ENCODE measurements around the gene NFE2.
"Not testable (repeated sequence)": the region's sequence is repeated elsewhere in the genome, so short reads cannot be mapped to it uniquely, and the experiment has no call there.

Gene NFE2

GRCh38 chr12:54300732-54301427 lies at the start of gene NFE2:
TSS of gene NFE2 (minus strand) at chr12:54301015. CDS start at chr12:54295248, 5,767 bp downstream.
- DNase-seq: peak; percentile 80

GRCh38 chr12:54349679-54350078 lies 48.9 kb upstream of the NFE2 start:
- no peak for DNase-seq

DNA sequence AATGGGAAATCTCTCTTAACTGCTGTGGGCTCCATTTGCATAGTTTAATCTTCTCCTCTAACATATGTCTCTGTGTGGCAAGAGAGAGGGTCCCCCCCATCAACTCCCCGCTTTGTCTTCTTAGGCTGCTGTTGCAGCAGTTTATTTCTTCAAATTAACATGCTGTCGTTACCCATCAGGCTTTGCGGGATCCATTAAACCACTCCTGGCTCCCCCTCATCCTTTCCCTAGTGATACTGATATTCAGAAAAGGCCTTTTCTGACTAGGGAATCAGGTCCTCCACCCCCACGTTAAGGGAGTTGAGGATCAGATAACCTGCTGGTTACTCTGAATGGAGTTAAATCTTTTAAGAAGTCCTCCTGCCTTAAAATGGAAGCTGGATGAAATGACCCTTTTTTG lies 48.2 kb upstream of the NFE2 start:
- no peak for DNase-seq

DNA sequence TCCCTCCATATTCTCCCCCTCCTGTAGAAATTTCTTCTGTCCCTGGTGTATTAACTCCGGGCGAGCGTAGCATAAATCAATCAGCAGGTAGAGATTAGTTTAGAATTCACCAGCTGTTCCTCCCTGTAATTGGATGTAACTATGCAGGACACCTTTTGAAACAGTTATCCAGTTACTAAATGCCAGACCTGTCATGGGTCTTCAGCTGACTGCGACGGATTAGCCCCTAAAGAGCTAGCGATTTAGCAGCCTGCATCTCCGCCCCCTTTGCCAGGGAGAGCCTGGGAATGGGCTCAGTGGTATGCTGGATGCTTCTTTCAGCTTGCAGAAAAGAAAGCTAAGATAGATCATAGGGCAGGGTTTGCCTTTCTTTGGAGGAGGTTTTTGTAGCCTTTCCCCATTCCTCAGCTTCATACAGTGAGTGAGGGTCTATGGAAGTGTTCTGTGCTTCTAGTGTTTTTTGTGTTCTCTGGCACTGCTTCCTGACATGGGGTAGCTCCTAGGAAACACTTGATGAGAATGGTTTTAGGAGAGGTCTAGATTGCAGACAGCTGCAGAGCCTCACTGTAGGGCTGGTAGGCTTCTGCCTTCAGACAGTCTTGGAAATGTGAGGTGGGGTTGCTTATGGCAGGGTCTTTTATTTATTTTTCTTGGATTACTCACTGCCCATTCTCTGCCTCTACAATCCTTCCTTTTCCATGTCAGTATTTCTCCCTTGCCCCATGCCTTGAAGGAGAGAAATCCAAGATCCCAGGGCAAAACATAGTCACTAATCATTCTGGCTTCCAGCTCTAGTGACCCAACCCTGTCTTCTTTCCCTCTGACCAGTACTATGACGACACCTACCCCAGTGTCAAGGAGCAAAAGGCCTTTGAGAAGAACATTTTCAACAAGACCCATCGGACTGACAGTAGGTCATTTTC lies 40.8 kb upstream of the NFE2 start:
- DNase-seq: no peak

- no peak for DNase-seq
Observed at GRCh38 chr12:54340846-54341245, 40.0 kb upstream of the NFE2 start.

DNA sequence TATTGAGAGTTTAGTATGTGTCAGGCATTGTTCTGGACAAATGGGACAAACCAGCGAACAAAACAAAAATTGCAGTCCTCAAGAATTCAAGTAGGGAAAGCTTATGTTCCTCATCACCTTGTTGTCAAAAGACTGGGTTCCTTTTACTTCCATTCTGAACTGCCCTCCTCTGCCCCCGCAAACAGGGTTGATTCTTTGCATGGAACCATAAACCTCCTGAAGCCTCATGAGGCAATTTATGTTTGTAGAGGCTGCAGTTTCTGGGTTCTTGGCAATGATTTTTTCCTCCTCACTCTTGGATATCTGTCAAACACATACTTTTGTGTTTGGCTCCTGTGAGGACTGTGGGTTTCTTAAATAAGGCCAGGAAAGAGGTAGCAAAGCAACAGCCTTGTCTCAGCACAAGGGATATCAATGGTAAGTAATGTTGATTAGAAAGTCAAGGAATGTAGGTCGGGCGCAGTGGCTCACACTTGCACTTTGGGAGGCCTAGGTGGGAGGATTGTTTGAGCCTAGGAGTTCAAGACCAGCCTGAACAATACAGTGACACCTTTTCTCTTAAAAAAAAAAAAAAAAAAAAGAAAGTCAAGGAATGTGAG lies 38.0 kb upstream of the NFE2 start:
- DNase-seq: no peak

DNA sequence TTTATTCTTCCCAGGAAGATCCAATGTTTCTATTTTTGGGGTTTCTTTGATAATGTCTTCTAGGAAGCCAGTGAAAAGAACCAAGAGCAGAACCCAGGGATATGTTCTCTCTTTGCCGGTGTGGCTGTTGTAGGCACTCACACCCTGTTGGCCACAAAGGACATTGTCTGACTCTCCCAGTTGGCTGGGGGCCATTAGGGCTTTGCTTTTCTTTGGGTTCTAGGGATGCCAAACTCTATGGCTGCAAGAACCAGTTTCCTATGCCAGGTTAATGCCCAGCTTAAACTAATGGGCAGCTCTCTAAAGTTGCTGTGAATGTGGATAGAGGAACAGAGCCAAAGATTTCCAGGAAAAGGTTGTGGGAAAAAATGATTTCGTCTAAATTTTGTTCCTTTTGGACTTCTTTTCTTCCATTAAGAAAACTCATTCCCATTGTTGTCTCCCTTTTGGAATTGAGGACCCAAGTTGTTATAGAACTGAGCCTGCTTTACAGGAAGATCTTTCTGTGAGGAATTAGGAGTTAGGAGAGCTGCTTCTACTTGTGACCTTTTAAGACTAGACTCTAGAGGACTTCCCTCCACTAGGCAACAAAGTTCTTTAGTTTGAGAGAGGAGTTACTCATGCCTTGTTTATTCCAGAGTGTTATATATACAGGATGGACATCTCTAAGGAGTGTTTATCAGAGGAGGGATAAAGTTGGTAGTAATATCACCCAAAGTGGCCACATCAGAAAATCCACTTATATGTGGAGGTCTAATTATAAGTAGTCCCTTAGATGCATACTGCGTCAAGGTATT lies 37.2 kb upstream of the NFE2 start:
- DNase-seq: no peak

DNA sequence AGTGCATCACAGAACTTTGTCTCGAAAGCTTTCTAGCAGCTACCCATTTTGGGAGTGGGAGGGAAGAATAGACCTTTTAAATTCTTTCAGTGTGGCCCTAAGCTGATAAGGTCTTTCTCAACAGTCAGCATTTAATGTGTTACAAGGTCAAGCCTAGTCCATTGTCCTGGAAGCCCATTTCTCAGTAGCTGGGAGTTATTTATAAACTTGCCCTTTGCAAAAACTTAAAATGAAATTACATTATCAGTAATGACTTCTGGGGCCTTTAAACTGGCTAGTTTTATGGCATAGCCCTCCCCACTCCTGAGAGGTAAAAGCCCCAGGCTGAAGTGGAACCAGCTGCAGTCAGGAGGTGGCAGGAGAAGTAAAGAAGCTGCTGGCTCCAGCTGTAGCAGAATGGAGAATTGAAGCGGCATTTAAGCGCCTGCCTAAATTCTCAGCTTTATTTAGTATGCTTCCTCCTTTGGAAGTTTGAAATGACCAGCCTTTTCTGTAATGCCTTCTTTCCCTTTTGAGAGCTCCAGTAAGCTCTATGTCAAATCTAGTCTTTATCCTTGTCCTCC lies 36.5 kb upstream of the NFE2 start:
- no peak for DNase-seq

GRCh38 chr12:54333420-54334034 lies 32.7 kb upstream of the NFE2 start:
- no peak for DNase-seq

DNA sequence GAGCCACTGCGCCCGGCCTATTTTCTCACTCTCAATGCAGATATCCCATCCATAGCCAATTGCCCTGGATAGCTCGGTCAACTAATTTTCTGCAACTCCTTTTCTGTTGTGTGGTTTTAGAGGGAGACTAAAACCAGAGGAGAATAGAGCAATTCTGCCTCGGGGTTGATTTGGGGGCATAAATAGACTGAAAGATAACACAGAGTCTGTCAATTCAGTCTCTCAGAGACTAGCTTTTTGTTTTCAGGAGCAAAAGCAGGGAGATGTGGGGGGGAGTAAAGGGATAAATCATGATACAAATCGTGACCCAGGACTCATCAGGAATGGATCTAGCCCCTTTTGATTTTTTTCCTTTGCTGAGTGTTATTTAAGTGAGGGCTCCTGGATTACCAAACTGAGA lies 30.6 kb upstream of the NFE2 start:
- DNase-seq: no peak

- no peak for DNase-seq
Observed at GRCh38 chr12:54330442-54330841, 29.6 kb upstream of the NFE2 start.

- no peak for DNase-seq
Observed at GRCh38 chr12:54329759-54330158, 28.9 kb upstream of the NFE2 start.

GRCh38 chr12:54328595-54329337 lies 28.0 kb upstream of the NFE2 start:
- no peak for DNase-seq

DNA sequence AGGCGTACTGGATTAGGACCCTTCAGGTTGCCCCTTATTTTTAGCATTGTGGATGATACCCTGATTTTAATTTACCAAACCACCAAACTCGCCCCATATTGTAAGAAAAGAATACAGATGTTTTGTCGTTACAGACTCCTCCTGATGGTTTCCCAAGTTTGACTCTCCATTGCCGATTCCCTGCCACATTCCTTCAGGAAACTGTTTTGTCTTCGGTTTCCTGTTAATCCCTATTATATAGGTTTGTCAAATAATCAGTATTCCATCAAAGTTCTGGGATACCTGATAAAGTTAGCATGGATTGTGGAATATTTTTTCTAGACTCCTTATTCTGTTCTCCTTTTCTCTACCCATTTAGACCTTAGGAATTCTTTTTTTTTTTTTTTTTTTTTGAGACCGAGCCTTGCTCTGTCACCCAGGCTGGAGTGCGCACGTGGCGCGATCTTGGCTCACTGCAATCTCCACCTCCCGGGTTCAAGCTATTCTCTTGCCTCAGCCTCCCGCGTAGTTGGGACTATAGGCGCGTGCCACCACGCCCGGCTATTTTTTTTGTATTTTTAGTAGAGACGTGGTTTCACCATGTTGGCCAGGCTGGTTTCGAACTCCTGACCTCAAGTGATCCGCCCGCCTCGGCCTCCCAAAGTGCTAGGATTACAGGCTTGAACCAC lies 24.8 kb upstream of the NFE2 start:
- not testable (repeated sequence) for DNase-seq

DNA sequence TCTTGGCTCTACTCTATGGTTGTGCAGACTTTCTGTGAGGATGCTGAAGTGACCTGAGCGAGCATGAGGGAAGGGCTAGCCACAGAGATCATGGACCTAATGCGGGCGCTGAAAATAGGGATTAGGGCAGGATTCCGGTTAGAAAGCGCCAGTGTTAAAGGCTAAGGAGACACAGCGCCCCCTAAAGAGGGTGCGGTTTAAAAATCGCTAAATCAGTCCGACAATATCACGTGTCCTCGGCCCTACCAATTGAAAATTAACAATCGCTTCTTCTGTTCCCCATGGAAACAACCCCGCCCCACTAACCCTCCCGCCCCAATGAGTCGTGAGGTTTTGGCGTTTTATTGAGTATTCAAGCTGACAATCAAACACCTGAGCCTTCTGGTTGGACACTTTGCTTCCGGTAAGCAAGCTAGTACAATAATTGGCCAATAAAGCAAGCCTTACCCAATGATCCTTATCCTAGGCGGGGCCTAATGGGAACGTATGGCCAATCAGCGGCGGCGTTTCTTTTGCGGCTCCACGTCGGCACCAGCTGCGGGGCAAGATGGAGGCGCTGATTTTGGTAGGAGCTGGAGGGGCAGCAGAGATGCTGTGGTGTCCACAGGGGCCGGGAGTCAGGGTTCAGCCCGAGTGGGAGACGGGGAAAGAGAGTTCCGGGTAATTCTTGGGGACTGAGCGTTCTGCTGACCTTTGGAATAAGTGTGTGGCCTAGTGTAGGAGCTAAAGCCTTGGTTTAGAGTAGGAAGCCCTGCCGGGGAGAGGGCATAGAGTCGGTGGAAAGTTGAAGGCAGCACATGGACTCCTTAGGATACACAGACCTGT lies 24.0 kb upstream of the NFE2 start, which contains the start of gene COPZ1:
Gene COPZ1, plus strand, starts transcription at position 515 of the 825 bp plus-strand sequence. Its CDS starts 33 bp downstream, at position 548.
- peak; percentile 100 for DNase-seq

DNA sequence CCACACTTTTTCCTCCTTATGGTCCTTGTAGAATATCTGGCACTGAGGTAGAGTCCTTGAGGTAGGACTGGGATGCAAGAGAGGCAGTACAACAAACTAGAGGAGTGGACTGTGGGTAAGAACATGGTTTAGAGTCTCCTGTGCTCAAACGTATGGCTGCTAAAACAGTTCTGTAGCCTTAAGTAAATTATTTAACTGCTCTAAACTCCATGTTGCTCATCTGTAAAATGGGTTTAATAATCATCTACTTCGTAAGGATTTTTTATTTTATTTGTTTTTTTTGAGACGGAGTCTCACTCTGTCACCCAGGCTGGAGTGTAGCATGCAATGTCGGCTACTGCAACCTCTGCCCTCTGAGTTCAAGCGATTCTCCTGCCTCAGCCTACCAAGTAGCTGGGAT lies 20.5 kb upstream of the NFE2 start:
- no peak for DNase-seq

GRCh38 chr12:54312309-54312708 lies 11.5 kb upstream of the NFE2 start:
- DNase-seq: not testable (repeated sequence)

GRCh38 chr12:54311051-54311450 lies 10.2 kb upstream of the NFE2 start:
- no peak for DNase-seq

- peak; percentile 57 for DNase-seq
Observed at GRCh38 chr12:54306925-54307741, 6.3 kb upstream of the NFE2 start.
